IPS-11a (cell line): ENCODE data around the gene RDH5.

ENCODE experiments used
- H3K4me3 ChIP-seq: one replicate; pipeline ENCODE4 v1.5.1; 2013; ENCODE audit warnings: low read depth, low read length, control low read depth

RDH5 gene

GRCh38 chr12:55695349-55695748 is 24.8 kb upstream of the RDH5 start:
- no peak overlapping the region for H3K4me3 ChIP-seq

DNA sequence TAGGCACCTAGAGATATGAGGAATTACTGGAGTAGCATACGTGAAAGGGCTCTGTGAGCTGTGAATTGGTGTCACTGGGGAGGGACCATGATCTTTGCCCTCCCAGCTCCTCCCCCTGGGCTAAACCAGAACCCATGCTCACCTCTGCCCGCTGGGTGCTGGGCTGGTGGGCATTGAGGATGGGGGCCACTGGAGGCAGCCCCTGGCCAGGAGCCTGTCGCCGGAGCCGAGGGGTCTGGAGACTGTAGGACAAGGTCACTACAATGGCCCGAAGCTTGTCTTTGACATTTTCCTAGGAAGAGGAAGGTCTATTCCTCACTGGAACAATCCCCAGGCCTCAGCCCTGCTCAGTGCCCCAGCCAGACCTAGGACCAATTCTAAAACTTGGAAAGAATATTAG is 24.1 kb upstream of the RDH5 start:
- no peak overlapping the region for H3K4me3 ChIP-seq

GRCh38 chr12:55696796-55697462 is 23.3 kb upstream of the RDH5 start:
- no peak overlapping the region for H3K4me3 ChIP-seq

DNA sequence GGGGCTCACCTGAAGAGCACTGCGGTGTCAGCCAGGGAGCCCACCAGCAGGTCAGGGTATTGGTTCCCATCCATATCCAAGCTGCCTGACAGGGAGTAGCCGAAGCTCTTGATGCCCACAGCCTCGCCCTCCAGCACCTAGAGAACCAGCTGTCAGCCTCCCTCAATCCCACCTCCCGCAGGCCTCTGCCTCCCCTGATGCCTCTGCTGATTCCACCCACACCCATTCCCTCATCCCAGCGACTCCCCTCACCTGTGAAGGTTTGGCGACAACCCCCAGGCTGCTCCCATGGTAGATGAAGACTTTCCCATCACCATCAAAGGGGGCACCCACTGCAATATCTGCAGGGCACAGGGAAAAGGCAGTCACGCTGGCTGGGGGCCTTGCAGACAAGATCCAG is 22.5 kb upstream of the RDH5 start:
- H3K4me3 ChIP-seq = no peak overlapping the region

DNA sequence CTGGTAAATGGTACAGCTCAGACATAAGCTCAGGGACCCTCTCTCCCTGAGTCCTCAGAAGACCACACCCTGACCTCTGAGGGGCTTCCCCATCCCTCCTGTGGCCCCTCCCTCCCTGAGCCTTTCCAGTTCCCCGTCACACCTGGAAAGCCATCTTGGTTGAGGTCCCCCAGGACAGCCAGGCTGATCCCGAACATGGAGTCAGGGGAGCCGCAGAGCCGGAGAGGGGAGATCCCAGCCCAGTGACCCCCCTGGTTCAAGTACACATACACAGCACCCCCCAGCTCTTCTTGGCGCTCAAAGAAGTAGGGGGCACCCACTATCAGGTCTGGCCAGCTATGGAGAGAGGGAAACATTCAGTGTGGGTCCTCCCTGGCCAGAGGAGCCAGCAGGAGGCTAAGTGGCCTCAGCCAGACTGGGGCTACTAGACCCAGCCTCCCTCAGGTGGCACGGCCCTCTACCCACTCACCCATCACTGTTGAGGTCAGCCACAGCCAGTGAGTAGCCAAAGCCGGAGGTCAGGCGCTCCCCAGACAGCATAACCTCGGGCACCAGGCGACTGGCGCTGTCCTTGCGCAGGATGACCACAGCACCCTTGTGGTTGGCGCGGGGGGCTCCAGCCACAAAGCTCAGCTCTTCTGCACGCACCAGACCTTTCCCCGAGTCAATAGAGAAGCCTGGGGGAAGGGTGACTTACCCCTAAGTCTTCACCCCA is 21.8 kb upstream of the RDH5 start:
- no peak overlapping the region for H3K4me3 ChIP-seq

GRCh38 chr12:55698965-55699364 is 21.2 kb upstream of the RDH5 start:
- H3K4me3 ChIP-seq = no peak overlapping the region

GRCh38 chr12:55699471-55700055 is 20.6 kb upstream of the RDH5 start:
- no peak overlapping the region for H3K4me3 ChIP-seq

GRCh38 chr12:55700255-55701018 is 19.8 kb upstream of the RDH5 start:
- no peak overlapping the region for H3K4me3 ChIP-seq

GRCh38 chr12:55702861-55703260 is 17.3 kb upstream of the RDH5 start:
- no peak overlapping the region for H3K4me3 ChIP-seq

DNA sequence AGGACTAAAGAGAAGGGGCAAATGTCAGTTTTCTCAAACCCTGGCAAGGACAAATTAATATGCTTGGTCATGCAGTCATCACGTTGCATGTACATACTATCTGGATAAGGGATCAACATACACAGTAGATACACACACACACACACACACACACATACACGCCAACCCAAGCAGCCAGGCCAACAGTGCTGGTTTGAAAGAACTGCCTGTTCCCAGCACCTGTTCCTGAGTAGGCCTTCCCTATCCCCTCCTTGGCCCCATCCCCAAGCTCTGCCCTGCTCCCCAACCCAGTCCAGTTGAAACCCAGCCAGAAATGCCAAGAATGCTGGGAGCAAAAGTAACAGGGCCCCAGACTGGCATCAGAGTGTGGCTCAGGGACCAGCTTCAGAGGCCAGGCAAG is 16.9 kb upstream of the RDH5 start:
- H3K4me3 ChIP-seq = no peak overlapping the region

GRCh38 chr12:55703901-55704761 is 16.1 kb upstream of the RDH5 start:
- no peak overlapping the region for H3K4me3 ChIP-seq

DNA sequence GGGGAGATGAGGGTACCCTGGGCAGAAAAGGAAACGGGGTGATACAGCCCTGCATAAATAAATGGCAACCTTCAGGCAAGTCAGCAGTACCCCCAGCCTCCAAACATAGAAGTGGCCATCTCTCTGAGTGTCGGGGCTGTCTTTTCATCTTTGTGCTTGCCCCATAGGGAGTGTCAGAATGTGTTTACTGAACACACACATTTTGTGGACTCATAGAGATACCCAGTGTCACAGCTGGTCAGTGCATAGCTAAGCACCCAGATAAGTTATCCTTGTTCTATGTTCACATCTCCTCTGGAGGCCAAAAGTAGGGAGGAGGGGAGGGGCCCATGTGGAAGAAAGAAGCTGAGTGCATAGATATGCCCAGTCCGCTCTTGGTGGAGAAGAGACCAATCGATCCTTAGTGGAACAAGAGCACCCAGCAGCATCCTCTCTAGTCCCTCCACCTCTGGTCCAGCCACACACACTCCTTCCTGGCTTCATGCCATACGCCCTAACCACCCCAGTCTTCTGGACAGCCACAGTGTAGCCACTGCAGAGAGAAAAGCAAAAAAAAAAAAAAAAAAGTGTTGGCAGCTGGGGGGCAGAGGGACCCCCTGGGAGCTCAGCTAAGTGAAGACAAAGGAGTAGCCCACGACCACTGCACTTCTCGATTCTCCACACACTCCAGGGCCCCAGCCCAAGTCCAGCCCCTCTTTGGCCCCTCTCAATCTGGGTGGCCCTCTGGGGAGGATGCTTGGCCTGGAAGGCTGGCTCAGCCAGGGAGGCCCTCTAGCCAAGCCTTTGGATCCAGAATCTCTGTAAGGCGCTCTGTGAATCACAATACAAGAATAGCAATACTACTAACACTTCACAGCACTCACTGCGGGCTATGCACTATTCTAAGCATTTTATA is 15.1 kb upstream of the RDH5 start:
- H3K4me3 ChIP-seq = no peak overlapping the region

DNA sequence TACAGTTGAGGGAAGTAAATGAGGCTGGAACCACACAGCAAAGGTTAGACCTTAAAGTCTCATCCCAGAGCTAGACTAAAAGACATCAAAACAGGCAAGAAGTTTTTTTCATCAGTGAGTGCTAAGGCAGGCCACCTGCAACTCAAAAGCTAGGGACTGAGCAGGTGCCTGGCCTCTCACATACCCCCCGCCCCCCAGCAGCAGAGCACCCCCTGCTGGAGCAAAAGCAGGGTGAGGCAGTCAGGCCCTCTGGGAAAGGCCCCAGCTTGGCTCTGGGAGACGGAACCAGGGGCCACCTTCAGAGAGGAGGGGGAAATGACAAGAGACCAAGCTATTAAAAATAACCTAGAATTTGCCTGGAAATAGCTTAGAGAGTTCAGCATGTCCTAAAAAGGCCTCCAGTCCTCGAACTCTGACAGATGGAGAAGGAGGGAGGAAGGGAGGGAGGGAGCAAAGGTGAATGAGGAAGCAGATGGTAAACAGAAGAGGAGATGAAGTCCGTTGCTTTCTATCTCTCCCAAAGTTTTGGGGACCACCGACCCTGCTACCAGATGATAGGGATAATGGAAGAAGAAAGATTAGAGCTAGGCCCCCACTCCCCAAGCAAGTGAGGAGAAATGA is 14.3 kb upstream of the RDH5 start:
- no peak overlapping the region for H3K4me3 ChIP-seq

DNA sequence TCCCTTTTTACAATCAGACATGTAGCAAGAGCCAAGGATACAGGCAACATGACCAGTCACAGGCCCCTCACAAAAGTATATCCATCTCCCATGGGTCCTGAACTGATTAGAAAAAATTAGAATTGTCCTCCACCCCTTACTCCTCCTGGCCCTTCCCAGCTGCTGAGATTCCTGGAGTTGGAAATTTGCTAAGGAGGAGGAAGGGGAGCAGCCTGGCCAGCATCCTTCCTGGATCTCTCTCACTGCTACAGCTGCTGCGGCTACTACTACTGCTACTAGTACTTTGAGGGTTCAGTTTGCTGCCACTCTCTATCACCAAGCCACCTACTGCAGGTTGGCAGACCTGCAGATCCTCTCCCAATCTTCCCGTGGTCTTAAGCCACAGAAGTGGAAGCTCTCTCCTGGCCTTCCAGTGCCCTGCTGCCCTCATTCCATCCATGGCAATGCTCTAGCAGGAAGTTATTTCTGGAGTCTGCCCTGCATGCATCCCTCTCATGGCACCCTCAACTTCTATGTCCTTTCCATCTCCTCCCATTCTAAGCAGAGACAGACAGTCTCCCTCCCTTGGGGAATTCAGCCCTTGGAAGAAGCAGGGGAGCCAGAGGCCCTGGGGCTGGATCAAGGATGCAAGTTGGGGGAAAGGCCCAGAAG is 13.5 kb upstream of the RDH5 start:
- peak overlapping the region; percentile 90 for H3K4me3 ChIP-seq

- peak overlapping the region; percentile 90 for H3K4me3 ChIP-seq
Measured at GRCh38 chr12:55707219-55707671, 12.9 kb upstream of the RDH5 start.

DNA sequence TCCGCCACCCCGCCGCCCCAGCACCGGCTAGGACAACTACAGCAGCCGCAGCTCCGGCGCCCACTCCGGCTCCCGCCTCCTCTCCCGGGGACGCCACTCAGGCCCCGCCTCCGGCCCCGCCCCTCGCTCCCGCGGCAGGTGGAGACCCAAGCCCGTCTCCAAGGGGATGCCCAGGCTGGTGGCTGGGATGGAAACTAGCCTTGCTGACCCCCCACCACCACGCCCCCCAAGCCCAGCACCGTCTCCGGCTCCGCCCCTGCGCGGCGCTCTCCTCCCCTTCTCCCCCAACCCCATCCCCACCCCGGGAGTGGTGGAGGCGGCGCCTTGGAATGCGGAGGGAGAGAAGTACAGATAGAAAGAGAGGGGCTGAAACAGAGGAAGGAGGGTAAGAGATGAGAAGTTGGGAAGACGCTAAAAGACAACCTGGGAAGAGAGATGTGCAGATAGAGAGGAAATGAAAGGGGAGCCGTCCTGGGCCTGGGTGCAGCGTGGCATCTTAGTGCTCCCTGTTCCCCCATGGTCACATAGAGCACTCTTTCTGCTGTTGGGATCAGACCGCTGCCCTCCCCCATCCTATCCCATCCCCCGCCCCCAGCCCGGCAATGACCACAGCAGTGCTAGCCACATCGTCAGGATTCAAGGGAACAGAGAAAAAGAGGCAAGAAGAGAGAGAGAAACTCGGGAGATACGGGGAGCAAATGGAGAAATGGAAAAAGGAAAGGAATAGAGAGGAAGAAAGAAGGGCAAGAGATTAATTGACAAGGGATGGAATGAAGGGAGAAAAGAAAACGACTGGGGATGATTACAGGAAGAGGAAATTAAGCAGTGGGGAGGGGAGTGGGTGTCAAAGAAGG is 12.1 kb upstream of the RDH5 start, which contains the start of gene ITGA7:
Gene ITGA7, minus strand, starts transcription at position 64 of the 854 bp plus-strand sequence. CDS start 222 bp downstream, outside the sequence.
- peak within 1 kb of the TSS; percentile 90 for H3K4me3 ChIP-seq

- peak overlapping the region; percentile 71 for H3K4me3 ChIP-seq
Measured at GRCh38 chr12:55708695-55709233, 11.4 kb upstream of the RDH5 start.
